Right ventricle myocardium superior (tissue), 1 donor: ENCODE measurements around the gene GATA5. TPM values are rescaled to one million over a fixed set of nuclear protein-coding genes. Genes with fewer than 3 reads are reported as not detected.

Experiments
- ATAC-seq: fragments of 200-7000 bp; cut with Tn5 transposase; one replicate; pipeline ENCODE4 v1.9.1; 2020; ENCODE audit warnings: mild to moderate bottlenecking; ENCODE audit not compliant: poor library complexity
- DNase-seq: peaks from one replicate; pipeline ENCODE4 v3.0.0-alpha.2; 2020
- intact Hi-C: fragments of 100-400 bp; cut with DNase I; formaldehyde crosslinking; loops from one replicate; pipeline ENCODE4 v1.11.2; 2022
- total RNA-seq: library from RNA; stranded (reverse); fragmentation: NEBNext Ultra II Directional; extraction: Animal tissue kit (Norgen Biotek cat#: 25700); gene quantifications from one replicate; pipeline ENCODE4 v1.2.1, GENCODE V29; 2021
- donor health status: DM: no; HTN: yes; CAD: no; lungs with severe emphysema.

Gene GATA5
- total RNA-seq, 1 donor from 2014 or later, result 1.7 TPM

DNA sequence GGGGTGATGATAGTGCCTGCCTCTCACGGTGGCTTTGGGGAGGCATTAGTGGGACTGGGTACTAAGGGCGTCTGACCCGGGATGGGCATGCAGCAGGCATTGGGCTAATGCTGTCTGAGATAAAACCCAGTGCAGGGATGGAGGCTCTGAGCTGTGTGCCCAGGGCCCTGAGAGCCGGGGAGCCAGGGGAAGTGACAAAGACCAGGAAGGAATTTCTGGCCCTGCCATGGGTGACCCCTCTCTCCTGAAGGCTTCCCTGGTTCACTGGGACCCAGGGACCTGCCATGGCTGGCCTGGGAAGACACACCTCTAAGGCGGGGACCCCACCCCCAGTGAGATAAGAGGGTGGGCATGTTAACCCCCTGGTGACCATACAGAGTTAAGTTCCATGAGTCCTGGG is 3.9 kb upstream of the GATA5 start:
- ATAC-seq (no peak), DNase-seq (no peak)
- intact Hi-C loops, result no loop called here

DNA sequence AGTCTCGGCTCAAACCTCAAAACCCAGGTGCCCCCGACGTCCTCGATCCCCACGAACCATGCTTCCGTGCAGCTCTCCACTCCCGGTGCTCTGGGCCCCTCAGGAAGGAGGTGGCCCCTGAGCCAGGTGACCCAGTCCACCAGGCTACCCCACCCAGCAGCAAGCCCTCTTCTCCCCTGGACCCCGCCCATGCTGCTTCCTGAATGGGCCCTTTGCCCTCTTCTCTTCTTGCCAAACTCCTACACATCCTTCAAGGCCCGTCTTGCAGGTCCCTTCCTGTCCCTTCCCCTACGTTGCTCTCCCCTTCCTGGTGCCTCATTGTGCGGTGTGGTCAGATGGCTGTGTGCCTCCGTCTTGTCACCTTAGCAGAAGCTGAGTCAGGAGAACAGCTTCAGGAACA is 3.4 kb upstream of the GATA5 start:
- DNase-seq (no peak), ATAC-seq (no peak)
- intact Hi-C loops, result no loop called here

DNA sequence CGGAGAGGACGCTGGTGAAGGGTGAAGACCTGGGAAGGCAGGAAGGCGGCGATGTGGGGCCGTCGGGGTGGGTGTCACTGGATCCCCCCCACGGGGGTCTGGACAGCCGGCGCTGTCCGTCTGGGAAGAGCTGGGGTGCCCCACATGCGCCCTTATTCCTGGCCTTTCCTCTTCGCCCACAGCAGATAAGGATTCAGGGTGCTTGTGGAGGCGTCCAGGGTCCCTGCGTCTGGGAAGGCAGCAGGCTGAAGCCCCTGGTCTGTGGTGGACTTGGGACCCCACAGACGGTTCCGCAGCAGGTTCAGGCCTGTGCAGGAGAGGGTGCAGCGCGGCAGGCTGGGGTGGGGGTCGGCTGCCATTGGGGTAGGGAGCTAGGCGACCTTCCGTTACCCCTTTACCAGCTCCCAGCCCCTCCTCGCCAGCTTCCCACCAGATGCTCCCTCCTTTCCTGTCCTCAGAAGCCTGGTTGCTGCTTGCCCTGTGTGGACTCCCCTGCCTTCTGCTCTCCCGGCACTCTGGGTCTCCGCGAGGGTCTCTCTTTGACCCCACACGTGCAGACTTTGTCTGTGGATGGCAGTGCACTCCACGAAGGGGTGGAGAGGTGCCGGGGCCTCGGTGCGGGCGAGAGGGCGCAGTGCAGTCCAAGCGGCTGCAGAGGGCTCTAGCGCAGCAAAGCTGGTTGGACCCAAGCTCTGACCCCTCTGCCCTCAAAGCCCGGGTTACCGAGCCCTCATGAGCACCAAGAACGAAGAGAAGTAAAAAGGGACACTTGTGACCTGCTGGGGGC is 2.1 kb upstream of the GATA5 start:
- no peak for ATAC-seq
- intact Hi-C loops, result no loop called here
- DNase-seq, result no peak

DNA sequence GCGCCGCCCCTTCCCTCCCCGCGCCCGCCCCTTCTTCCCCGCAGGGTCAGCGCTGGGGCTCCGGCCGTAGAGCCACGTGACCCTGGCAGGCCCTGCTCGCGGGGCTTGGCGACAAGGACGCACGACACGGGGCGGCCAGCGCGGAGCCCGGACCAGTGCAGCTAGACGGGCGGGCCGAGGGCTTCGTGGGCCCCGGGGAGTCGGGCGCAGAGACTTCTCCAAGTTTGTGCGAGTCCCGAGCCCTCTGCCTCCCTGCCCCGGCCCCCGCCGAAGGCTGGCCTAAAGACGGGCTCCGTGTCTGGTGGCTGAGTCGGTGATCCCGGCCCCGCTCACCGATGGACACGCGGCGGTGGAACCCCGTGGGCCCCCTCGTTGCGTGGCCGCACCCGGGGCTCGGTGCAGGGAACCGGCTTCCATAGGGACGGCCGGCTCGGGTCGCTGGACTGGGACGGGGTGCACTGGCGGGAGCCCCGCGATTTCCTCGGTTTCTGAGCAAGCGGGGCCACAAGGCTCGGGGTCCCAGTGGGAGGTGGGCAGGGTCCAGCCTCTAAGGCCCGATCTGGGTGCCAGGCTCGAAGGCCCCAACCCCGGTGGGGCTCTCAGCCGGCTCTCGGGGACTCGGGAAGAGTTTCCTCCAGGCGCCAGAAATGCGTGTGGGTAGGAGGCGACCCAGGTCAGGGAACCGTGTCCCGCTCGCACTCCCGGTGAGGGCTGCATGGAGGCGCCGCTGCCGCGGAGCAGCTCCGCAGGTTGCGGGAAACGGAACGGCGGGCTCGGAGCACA is 452 bp upstream of the GATA5 start:
- ATAC-seq (peak; percentile 82), DNase-seq (peak; percentile 65)
- intact Hi-C loops, result no loop called here

DNA sequence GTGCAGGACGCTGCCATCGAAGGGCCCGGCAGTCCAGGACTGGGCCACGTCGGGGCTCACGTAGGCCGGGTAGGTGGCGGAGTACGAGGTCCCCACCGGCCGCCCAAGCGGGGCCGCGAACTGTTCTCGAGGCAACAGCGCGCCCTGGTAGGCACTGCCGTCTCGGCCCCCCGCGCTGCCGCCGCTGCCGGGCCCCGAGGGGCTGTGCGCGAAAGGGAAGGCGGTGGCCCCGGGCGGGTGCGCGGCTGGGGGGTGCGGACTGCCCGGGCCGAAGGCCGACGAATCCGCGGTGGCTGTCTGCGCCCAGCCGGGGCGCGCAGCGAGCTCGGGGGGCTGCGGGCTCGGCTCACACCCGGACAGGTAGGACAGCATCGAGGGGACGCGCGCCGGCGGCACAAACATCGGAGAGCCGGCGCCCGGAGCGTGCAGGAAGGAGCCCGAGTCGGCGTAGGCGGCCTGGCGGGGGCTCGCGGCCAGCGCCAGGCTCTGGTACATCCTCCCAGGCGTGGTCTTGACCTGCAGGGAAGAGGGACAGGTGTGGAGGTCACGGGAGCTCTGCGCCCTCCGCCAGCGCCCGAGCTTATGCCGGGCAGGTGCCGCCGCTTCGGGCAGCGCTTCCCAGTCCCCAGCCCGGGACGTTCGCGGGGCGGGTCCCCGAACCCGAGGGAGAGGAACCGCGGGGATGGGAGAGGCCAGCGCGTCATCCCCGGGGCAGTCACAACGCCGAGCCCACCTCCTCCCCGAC is 596 bp downstream of the GATA5 start:
- DNase-seq, result no peak
- peak; percentile 2 for ATAC-seq

DNA sequence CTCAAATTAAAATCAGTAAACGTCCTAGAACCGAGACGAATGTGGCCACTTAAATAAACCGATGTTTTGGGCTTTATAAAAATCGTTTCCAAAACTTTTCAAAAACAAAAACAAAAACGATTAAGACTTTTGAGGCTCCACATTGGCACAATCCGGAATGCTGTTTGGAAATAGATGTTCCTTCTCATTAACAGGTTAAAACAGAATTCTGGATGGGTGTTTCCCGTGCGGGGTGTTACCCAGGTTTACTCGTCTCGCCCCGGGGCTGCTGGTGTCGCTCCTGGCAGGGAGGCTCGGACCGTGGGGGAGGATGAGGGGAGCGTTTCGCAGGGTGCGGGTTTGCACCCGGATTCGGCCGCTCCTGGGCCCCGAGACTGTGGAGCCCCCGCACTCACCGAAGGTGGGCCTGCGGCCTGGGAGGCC is 1.2 kb downstream of the GATA5 start:
- intact Hi-C loops, result no loop called here
- no peak for DNase-seq
- no peak for ATAC-seq

More for the DNA sequence above, 596 bp downstream of the GATA5 start:
- intact Hi-C loops, result no loop called here

DNA sequence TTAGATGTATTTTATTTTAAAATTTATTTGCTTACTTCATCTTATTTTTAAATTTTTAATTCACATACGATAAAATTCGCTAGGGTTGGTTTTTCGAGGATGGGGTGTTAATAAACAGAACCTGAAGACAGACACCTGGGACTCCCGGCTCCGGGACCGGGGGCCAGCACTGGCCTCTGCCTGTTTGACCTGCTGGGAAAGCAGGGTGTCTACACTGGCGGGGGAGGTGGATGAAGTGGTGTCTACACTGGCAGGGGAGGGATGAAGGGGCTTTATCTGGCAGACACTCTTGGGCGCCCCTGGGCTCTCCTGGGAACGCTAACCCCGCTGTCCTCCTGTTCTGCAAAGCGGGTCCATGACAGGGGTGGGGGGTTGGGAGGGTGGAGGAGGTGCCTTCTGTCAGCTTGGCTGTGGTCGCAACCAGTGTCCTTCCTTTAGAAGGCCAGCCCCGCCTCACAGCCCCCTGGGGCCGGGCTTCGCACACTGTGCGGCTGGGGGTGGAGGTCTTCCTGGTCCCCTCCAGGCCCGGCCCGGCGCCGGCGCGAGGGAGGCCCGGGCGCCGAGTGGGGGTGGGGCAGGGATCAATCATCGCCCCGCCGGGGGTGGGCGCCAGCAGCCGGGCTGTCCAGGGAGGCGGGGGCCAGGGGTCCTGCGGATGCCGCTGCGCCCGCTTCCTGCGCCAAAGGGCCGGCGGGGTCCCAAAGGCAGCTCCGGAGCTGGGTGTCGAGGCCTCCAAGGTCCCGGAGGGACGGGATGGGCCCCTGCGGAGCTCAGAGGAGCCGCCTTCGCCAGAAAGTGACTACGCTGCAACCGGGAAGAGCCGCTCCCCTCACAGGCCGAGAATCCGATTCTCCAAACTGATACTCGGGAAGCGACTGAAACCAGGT is 1.8 kb downstream of the GATA5 start:
- DNase-seq (no peak), ATAC-seq (no peak)
- intact Hi-C loops, result no loop called here

DNA sequence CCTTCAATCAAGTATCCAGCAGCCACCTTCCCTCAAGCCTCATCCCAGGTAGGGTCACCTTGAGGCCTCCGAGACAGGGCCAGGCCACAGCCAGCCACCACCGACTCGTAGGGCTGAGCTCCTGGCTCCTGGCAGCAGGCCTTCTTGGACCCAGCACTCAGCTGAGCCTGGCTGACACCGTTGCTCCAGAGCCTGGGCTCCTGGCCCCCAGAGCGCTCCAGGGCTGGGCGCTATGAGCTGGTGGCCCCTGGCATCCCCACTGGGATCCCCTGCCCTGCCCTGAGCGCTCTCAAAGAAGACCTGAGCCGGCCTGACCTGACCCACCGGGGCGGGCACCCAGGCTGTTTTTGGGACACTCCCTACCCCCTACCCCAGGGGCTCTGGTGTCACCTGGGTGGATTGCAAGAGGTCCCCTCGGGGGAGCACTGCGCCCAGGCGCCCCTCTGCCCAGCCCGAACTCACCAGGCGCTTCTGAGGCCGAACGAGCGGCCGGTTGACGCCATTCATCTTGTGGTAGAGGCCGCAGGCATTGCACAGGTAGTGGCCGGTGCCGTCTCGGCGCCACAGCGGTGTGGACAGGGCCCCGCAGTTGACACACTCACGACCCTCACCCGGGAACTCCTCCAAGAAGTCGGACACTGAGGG is 2.7 kb downstream of the GATA5 start:
- no peak for DNase-seq
- intact Hi-C loops, result no loop called here
- ATAC-seq, result no peak

DNA sequence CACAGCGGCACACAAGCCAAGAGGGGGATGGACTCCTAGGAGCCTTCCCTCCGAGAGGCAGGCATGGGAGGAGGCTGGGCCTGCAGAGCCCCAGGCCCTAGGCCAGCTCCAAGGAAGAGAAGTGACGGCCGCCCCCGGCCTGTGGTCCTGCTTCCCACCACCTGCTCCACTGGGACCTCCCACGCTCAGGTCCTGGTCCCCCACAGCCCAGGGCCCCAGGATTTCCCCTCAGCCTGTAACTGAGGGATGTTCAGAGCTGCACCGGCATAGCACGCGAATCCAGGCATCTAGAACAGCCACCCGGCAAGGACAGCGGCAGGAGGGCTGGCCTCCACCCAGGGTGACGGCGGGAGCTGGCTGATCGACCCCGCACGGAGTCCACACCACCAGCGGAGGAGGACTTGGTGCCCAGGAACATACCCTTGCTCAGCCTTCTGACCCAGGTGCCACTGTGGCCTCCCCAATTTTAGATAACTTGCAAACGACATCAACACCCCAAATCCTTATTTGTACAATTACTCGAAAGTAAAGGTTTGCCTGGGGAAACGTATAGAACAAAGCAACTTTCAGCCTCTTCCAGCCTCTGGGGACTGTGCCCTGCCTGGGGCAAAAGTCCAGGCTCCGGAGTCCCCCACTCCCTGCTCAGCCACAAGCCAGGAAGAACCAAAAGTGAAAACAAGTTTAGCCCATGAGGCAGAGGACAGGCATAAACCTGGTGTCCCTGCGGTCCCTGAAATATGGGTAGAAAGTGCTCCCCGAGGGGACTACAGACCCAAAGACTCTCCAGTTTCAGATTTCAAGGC is 3.5 kb downstream of the GATA5 start:
- no peak for DNase-seq
- intact Hi-C loops, result no loop called here
- no peak for ATAC-seq

DNA sequence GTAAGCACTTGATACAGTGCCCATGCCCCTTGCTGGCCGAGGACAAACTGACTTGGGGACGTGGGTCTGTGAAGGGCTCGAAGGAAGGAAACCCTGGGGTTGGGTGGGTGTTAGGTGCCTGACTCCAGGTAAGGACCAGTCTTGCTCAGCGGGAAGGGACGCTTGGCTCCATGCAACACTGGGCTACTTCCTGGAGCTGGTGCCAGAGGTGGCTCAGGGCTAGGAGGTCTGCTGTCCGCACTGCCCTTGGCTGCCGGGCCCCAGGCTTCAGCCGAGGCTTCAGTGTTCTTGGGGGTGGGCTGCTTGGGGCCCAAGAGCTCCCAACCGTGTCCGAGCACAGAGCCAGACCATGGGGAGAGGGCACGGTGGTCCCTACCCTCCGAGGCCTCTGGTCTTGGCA is 5.3 kb downstream of the GATA5 start:
- intact Hi-C loops, result no loop called here
- ATAC-seq (no peak), DNase-seq (no peak)

DNA sequence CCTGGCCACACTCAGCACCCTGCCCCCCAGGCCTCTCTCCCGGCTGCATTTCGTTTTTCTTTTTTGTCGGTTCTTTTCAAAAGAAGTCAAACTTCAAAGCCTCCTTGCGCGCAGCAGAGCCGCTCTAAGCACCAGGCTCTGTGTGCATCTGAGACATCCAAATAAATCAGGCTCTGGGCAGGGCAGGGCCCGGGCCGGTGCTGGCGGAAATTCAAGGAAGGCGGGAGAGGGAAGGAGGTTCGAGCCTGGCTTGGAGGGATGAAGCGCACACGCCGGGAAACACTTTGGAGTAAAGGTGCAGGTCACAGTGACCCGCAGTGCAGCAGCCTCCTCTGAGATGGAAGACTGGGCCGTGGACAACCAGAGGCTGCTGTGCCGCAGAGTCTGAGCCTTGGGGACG is 5.8 kb downstream of the GATA5 start:
- intact Hi-C loops, result no loop called here
- ATAC-seq, result no peak
- no peak for DNase-seq

DNA sequence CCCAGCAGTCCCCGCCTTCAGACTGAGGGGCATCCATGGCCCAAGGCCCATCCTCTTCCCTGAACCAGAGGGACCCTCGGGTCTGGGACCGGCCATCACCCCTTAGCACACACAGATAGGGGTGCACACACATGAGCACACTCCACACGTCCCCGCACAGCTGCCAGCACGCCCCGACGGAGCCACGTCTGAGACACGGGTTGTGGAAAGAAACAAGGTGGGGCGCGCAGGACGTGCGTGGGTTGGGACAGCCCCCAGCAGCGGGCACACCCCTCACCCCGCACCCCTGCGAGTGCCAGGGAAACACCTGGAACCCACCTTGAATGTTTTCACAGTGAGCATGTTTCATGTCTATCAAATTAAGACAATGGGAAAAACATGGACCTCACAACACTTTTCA is 6.4 kb downstream of the GATA5 start:
- ATAC-seq (no peak), DNase-seq (no peak)
- intact Hi-C loops, result no loop called here

DNA sequence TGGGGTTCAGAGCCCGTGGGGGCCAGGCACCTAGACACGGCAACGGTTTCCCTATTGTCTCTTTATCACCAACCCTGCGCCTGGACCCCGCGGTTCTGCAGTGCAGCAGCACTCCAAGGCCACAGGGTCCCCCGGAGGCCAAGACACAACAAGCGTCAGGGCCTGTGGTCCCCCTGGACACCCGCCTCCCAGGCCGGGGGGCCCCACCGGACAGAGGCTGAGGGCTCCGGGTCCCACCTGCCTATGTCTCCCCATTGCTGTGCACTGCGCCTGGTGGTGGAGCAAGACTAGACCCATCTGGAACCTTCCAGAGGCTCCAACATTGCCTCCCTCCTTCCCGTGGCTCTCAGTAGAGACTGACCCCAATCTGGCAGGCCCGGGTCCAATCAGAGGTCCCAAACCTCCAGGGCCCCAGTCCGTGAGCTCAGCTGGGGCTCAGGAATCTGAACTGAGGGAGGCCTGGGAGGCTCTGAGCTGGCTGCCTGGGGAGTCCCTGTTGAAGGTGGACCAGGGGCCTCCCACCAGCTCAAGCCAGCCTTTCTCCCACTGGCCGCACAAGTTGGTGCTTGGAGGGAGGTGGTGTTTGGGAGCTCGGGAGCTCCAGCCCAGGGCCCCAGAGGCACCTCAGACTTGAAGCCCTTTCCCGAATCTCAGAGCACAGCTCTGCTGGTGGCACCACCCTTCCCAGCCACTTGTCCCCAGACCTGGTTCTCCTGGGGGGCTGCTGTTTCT is 8.8 kb downstream of the GATA5 start:
- intact Hi-C loops, result no loop called here
- no peak for DNase-seq
- ATAC-seq, result no peak

DNA sequence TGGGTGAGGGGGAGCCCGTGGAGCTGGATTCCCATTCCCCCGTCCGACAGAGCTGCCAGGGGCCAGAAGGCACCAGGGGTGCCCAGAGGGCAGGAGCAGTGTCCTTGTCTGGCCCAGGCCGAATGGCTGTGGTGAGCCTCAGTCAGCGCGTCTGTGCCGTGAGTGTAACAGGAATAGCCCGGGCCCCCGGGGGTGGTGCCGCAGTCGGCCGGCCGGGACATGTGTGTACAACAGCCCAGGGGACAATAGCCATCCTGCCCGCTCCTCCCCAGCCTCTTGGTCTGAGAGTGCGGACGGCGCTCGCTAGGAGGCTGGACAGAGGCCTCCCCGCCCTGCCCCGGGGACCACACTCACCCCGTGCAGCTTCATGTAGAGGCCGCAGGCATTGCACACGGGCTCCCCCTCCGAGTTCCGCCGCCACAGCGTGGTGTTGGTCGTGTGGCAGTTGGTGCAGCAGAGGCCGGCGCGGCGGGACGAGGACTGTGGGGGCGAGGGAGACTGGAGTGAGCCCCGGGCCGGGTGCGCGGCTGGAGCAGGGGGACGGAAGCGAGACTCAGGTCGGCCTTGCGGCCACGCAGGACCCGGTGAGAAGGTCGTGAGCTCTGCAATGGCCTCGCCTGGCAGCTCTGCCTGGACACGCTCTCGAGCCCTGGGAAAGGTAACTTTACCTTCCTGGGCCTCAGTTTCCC is 9.6 kb downstream of the GATA5 start:
- DNase-seq (no peak), ATAC-seq (no peak)
- intact Hi-C loops, result no loop called here

DNA sequence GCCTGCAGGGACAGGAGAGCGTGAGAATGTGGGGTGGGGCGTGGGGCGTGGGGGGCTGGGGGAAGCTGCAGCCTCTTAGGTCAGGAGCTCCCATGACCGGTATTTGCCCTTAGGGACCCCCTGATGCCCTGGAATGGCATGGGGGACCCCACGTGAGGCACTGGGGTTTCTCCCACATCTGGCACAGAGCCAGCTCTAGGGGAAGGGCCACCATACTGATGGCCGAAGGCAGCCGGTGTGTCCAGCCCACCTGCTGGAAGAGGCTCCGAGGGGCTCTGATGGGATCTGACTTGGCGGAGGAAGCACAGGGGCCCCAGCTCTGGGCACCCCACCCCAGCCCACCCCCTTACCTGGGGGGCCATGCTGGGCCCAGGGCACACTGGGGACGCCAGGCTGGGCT is 10.8 kb downstream of the GATA5 start:
- DNase-seq (no peak), ATAC-seq (no peak)
- intact Hi-C loops, result no loop called here

DNA sequence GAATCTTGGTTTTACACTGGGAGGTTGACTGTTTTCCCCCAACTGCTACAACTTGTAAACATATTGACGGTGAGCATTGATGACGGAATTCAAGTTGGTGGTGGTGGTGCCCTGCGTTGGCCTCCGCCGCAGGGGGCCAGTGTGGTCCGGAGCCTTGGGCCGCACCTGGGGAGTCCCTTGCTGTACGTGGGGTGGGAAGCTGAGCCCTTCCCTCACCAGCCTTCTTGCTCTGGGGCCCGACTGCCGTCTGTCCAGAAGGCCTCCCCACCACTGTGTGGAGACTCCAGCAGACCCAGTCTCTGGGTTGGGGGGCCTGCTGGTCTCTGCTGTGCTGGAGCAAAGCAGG is 11.4 kb downstream of the GATA5 start:
- DNase-seq, result no peak
- intact Hi-C loops, result no loop called here
- no peak for ATAC-seq
